Measurements from ENCODE around the gene KLF7.

KLF7 gene

DNA sequence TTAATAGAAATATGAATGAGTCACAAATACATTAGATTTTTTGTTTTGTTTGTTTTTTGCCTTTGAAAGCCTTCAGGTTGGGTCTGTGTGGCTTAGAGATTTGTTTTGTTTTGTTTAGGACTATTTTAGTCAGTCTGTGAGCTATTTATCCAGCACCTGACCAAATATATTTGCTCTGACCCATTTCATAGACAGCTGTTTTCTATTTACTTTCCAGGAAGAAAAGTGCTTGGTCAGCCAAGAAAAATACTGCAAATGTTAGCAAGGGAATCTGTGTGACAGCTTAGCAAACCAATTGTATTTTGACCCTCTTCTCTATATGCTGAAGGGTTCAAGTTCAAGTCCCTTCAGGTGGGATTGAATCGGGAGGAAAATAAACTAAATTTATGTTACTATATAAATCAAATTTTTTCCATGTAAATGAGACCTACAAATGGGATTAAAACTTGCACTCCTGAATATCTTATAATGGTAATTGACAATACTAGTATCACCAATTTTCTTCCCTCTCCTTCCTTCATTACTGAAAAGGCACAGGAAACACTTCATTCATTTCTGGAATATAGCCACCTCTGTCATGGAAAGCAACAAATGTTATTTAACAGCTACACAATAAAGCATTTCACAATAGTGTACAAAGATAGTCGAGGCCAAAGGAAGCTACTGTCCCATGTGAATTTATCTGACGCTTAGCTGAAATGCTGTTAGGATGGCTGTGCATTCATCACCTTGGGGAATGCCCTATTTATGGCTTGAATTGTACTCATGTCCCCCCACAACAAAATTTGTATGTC lies 23.1 kb upstream of the KLF7 start:
- H3K4me1 ChIP-seq (ENCODE audit: control insufficient read depth, insufficient read depth, low read length) = no peaks in the 10 kb centered on the region
- H3K36me3 ChIP-seq (ENCODE audit: control insufficient read depth, insufficient read depth, low read length) = no peaks in the 10 kb centered on the region
- no peak overlapping the region for H3K27ac ChIP-seq (ENCODE audit: low read depth, low read length)
- H3K4me3 ChIP-seq (ENCODE audit: low read depth, low read length) = no peak overlapping the region
- H3K9me3 ChIP-seq (ENCODE audit: control insufficient read depth, insufficient read depth, low read depth, low read length) = peaks cover 5% of the 10 kb centered on the region; the same call in 1 of the 2 replicates
- no peaks in the 10 kb centered on the region for H3K27me3 ChIP-seq (ENCODE audit: control insufficient read depth, insufficient read depth, low read length)
- H3K9ac ChIP-seq (ENCODE audit: low read length) = no peak overlapping the region

DNA sequence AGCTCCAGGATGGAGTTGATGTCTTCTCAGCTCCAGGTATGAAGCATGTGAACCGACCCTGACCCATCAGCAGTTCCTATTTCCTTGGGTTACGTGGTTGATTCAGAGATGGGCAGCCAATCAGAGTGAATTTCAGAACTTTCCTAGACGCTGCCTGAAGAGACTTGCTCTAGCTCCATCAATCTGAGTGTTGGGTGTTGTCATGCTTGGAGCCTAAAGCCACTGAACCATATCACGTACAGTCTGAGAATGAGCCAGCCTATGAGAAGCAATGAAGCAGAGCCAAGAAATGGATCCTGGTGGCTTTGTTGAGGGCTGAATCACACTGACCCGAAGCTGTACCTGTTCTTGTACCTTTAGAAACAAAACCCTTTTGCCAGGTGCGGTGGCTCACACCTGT lies 19.6 kb upstream of the KLF7 start:
- Histone ChIP-seq H3K9ac (ENCODE audit: low read length) (no peak overlapping the region), H3K4me1 (ENCODE audit: control insufficient read depth, insufficient read depth, low read length) (no peaks in the 10 kb centered on the region), H3K4me3 (ENCODE audit: low read depth, low read length) (no peak overlapping the region), H3K27ac (ENCODE audit: low read depth, low read length) (no peak overlapping the region), H3K9me3 (ENCODE audit: control insufficient read depth, insufficient read depth, low read depth, low read length) (peaks cover 5% of the 10 kb centered on the region; the same call in 1 of the 2 replicates), H3K27me3 (ENCODE audit: control insufficient read depth, insufficient read depth, low read length) (no peaks in the 10 kb centered on the region), H3K36me3 (ENCODE audit: control insufficient read depth, insufficient read depth, low read length) (no peaks in the 10 kb centered on the region)

GRCh38 chr2:207184768-207185167 lies 19.0 kb upstream of the KLF7 start:
- no peak overlapping the region for H3K4me3 ChIP-seq (ENCODE audit: low read depth, low read length)
- no peak overlapping the region for H3K27ac ChIP-seq (ENCODE audit: low read depth, low read length)
- H3K36me3 ChIP-seq (ENCODE audit: control insufficient read depth, insufficient read depth, low read length) = no peaks in the 10 kb centered on the region
- H3K9ac ChIP-seq (ENCODE audit: low read length) = no peak overlapping the region
- H3K4me1 ChIP-seq (ENCODE audit: control insufficient read depth, insufficient read depth, low read length) = no peaks in the 10 kb centered on the region
- no peaks in the 10 kb centered on the region for H3K27me3 ChIP-seq (ENCODE audit: control insufficient read depth, insufficient read depth, low read length)
- peaks cover 5% of the 10 kb centered on the region; the same call in 1 of the 2 replicates for H3K9me3 ChIP-seq (ENCODE audit: control insufficient read depth, insufficient read depth, low read depth, low read length)

DNA sequence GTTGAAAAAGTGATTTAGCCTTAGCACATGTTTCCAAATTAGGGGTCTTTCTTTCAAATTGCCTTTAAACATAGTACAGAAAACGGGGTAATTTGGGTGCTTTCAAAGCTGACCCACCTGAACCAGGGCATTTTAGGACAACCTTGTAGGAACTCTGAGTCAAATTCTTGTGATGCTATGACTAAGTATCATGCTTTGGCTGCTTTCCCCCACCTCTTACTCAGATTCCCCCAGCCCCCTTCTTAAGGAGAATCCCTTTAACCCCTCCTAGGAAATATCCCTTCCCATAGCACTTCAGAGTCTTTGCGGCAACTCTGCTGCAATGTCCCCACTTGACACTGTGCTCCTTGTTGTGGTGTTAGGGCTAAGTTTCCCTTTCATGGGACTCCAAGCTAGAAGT lies 18.6 kb upstream of the KLF7 start:
- H3K9ac ChIP-seq (ENCODE audit: low read length) = no peak overlapping the region
- no peaks in the 10 kb centered on the region for H3K36me3 ChIP-seq (ENCODE audit: control insufficient read depth, insufficient read depth, low read length)
- H3K4me3 ChIP-seq (ENCODE audit: low read depth, low read length) = no peak overlapping the region
- no peaks in the 10 kb centered on the region for H3K27me3 ChIP-seq (ENCODE audit: control insufficient read depth, insufficient read depth, low read length)
- no peaks in the 10 kb centered on the region for H3K4me1 ChIP-seq (ENCODE audit: control insufficient read depth, insufficient read depth, low read length)
- H3K27ac ChIP-seq (ENCODE audit: low read depth, low read length) = no peak overlapping the region
- peaks cover 5% of the 10 kb centered on the region; the same call in 1 of the 2 replicates for H3K9me3 ChIP-seq (ENCODE audit: control insufficient read depth, insufficient read depth, low read depth, low read length)

GRCh38 chr2:207183506-207183905 lies 17.8 kb upstream of the KLF7 start:
- Histone ChIP-seq H3K9me3 (ENCODE audit: control insufficient read depth, insufficient read depth, low read depth, low read length) (peaks cover 5% of the 10 kb centered on the region; the same call in 1 of the 2 replicates), H3K4me3 (ENCODE audit: low read depth, low read length) (no peak overlapping the region), H3K9ac (ENCODE audit: low read length) (no peak overlapping the region), H3K4me1 (ENCODE audit: control insufficient read depth, insufficient read depth, low read length) (no peaks in the 10 kb centered on the region), H3K27ac (ENCODE audit: low read depth, low read length) (no peak overlapping the region), H3K27me3 (ENCODE audit: control insufficient read depth, insufficient read depth, low read length) (no peaks in the 10 kb centered on the region), H3K36me3 (ENCODE audit: control insufficient read depth, insufficient read depth, low read length) (no peaks in the 10 kb centered on the region)

DNA sequence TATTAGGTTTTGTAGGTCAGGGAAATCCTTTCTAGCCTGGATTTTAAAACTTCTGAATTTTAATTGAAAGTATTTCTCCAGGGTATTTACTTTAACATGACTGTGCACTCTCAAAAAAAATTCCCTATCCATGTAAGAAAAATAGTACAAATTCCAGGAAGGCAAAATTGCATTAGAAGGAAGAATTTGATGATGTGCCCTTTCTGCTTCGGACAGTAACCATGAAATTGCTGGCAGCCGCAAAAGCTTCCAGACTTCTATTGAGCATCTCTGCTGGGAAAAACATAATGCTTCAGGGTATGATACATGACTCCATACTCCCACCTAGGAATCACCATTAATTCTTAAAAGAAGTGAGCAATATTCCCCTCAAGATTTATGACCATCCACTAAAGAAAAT lies 17.2 kb upstream of the KLF7 start:
- Histone ChIP-seq H3K27ac (ENCODE audit: low read depth, low read length) (no peak overlapping the region), H3K4me1 (ENCODE audit: control insufficient read depth, insufficient read depth, low read length) (no peaks in the 10 kb centered on the region)

DNA sequence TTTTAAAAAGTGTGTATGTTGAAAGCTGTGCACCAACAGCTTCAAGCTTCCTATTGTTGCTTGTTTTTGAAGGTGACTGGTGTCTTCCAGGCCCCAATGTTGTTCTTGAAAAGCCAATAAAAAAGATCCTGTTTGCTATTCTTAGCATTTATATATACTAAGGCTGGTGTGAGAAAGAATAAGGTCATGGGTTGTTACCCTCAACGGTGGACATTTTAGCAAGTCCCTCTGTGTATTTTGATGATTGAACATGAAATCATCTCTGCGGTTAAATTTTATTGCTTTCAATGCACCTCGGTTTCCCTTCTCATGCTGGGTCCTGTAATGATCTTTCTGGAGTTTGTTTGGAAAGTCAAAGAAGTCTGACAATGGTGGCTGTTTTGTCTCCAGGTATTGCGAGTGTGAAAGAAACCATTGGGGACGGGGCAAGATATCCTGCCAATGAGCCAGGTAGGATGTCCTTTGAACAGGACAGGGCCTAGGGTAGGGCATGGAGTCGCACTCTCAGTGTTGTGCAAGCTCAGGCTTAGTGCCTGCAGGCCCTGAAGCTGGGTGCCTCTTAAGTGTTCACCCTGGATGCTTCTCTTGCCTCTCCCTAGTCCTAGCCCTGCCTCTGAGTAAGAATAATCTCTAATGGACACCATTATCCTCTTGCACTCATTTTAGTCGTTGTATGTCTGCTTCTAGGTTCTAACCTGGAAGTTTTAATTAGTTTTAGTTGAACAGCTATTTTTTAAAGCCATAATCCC lies 16.0 kb upstream of the KLF7 start:
- Histone ChIP-seq H3K27me3 (ENCODE audit: control insufficient read depth, insufficient read depth, low read length) (no peaks in the 10 kb centered on the region), H3K27ac (ENCODE audit: low read depth, low read length) (no peak overlapping the region), H3K36me3 (ENCODE audit: control insufficient read depth, insufficient read depth, low read length) (no peaks in the 10 kb centered on the region), H3K9me3 (ENCODE audit: control insufficient read depth, insufficient read depth, low read depth, low read length) (peaks cover under 1% of the 10 kb centered on the region; the same call in 1 of the 2 replicates), H3K4me1 (ENCODE audit: control insufficient read depth, insufficient read depth, low read length) (no peaks in the 10 kb centered on the region), H3K4me3 (ENCODE audit: low read depth, low read length) (no peak overlapping the region), H3K9ac (ENCODE audit: low read length) (no peak overlapping the region)

More for the DNA sequence above, 17.2 kb upstream of the KLF7 start:
- no peak overlapping the region for H3K4me3 ChIP-seq (ENCODE audit: low read depth, low read length)
- H3K36me3 ChIP-seq (ENCODE audit: control insufficient read depth, insufficient read depth, low read length) = no peaks in the 10 kb centered on the region
- peaks cover 5% of the 10 kb centered on the region; the same call in 1 of the 2 replicates for H3K9me3 ChIP-seq (ENCODE audit: control insufficient read depth, insufficient read depth, low read depth, low read length)
- no peak overlapping the region for H3K9ac ChIP-seq (ENCODE audit: low read length)
- no peaks in the 10 kb centered on the region for H3K27me3 ChIP-seq (ENCODE audit: control insufficient read depth, insufficient read depth, low read length)

GRCh38 chr2:207180741-207181140 lies 15.0 kb upstream of the KLF7 start:
- H3K27ac ChIP-seq (ENCODE audit: low read depth, low read length) = no peak overlapping the region
- H3K27me3 ChIP-seq (ENCODE audit: control insufficient read depth, insufficient read depth, low read length) = no peaks in the 10 kb centered on the region
- no peaks in the 10 kb centered on the region for H3K4me1 ChIP-seq (ENCODE audit: control insufficient read depth, insufficient read depth, low read length)
- no peak overlapping the region for H3K4me3 ChIP-seq (ENCODE audit: low read depth, low read length)
- H3K9me3 ChIP-seq (ENCODE audit: control insufficient read depth, insufficient read depth, low read depth, low read length) = no peaks in the 10 kb centered on the region
- H3K9ac ChIP-seq (ENCODE audit: low read length) = no peak overlapping the region
- no peaks in the 10 kb centered on the region for H3K36me3 ChIP-seq (ENCODE audit: control insufficient read depth, insufficient read depth, low read length)

GRCh38 chr2:207176247-207176646 lies 10.5 kb upstream of the KLF7 start:
- H3K36me3 ChIP-seq (ENCODE audit: control insufficient read depth, insufficient read depth, low read length) = no peaks in the 10 kb centered on the region
- H3K9me3 ChIP-seq (ENCODE audit: control insufficient read depth, insufficient read depth, low read depth, low read length) = no peaks in the 10 kb centered on the region
- H3K4me1 ChIP-seq (ENCODE audit: control insufficient read depth, insufficient read depth, low read length) = no peaks in the 10 kb centered on the region
- no peak overlapping the region for H3K4me3 ChIP-seq (ENCODE audit: low read depth, low read length)
- no peak overlapping the region for H3K9ac ChIP-seq (ENCODE audit: low read length)
- no peaks in the 10 kb centered on the region for H3K27me3 ChIP-seq (ENCODE audit: control insufficient read depth, insufficient read depth, low read length)
- no peak overlapping the region for H3K27ac ChIP-seq (ENCODE audit: low read depth, low read length)

- Histone ChIP-seq H3K27ac (ENCODE audit: low read depth, low read length) (no peak overlapping the region), H3K36me3 (ENCODE audit: control insufficient read depth, insufficient read depth, low read length) (no peaks in the 10 kb centered on the region), H3K27me3 (ENCODE audit: control insufficient read depth, insufficient read depth, low read length) (no peaks in the 10 kb centered on the region), H3K4me3 (ENCODE audit: low read depth, low read length) (no peak overlapping the region), H3K4me1 (ENCODE audit: control insufficient read depth, insufficient read depth, low read length) (peaks cover 3% of the 10 kb centered on the region; the same call in 1 of the 2 replicates), H3K9ac (ENCODE audit: low read length) (no peak overlapping the region), H3K9me3 (ENCODE audit: control insufficient read depth, insufficient read depth, low read depth, low read length) (no peaks in the 10 kb centered on the region)
Observed at GRCh38 chr2:207173641-207174040, 7.9 kb upstream of the KLF7 start.
